ENCODE data around the gene PRRT4. TPM values are rescaled to one million over a fixed set of nuclear protein-coding genes. Genes with fewer than 3 reads are reported as not detected.

PRRT4 gene
- under 1 TPM in 1 of 2 experiments, not detected in 1; 0.16 TPM for total RNA-seq

- peak; percentile 43 for DNase-seq
- Mint-ChIP-seq H3K27ac (no peak within 1 kb of the TSS), H3K27me3 (ENCODE audit: low read depth) (peaks cover 65% of the 10 kb centered on the region), H3K4me3 (peak within 1 kb of the TSS; percentile 71), H3K4me1 (ENCODE audit: low read depth) (peaks cover 16% of the 10 kb centered on the region), H3K9me3 (ENCODE audit: insufficient read depth) (no peaks in the 10 kb centered on the region), H3K36me3 (ENCODE audit: low read depth) (no peaks in the 10 kb centered on the region)
- ChIA-PET CTCF (interaction anchor here (1.0 to 1.9 kb wide), 5 partner anchors 14 to 55 kb away, joined by 3 to 6 read pairs (median 4); no protein-coding TSS in a partner anchor), POLR2A (interaction anchor here (0.6 to 1.2 kb wide), 2 partner anchors 15 to 18 kb away, joined by 3 to 4 read pairs; partner anchors contain the start of gene RBM28)
- peak; percentile 86 for ATAC-seq
Observed at GRCh38 chr7:128361411-128362379, at the start of gene PRRT4. Gene PRRT4, minus strand, starts transcription at chr7:128361690.

GRCh38 chr7:128410451-128410753 lies 48.9 kb upstream of the PRRT4 start:
- DNase-seq (no peak), ATAC-seq (no peak)
- Mint-ChIP-seq H3K9me3 (ENCODE audit: insufficient read depth) (no peaks in the 10 kb centered on the region), H3K36me3 (ENCODE audit: low read depth) (peaks cover 2% of the 10 kb centered on the region), H3K4me1 (ENCODE audit: low read depth) (peaks cover 26% of the 10 kb centered on the region), H3K4me3 (peak overlapping the region; percentile 88), H3K27me3 (ENCODE audit: low read depth) (peaks cover 26% of the 10 kb centered on the region), H3K27ac (peak overlapping the region; percentile 77)
- ChIA-PET POLR2A (no interaction called here), CTCF (interaction anchor here (1.0 to 25.1 kb wide), 4 partner anchors 11 to 50 kb away, joined by 3 to 432 read pairs (median 10); no protein-coding TSS in a partner anchor)

- H3K27ac Mint-ChIP-seq = peak within 1 kb of the TSS; percentile 77
- H3K27me3 Mint-ChIP-seq (ENCODE audit: low read depth) = peaks cover 21% of the 10 kb centered on the region
- ChIA-PET POLR2A (no interaction called here), CTCF (interaction anchor here (1.0 to 25.1 kb wide), 5 partner anchors 10 to 51 kb away, joined by 3 to 432 read pairs (median 16); no protein-coding TSS in a partner anchor)
- DNase-seq (peak; percentile 87), ATAC-seq (peak; percentile 88)
- H3K4me3 Mint-ChIP-seq = peak within 1 kb of the TSS; percentile 88
- H3K9me3 Mint-ChIP-seq (ENCODE audit: insufficient read depth) = no peaks in the 10 kb centered on the region
- peaks cover 2% of the 10 kb centered on the region for H3K36me3 Mint-ChIP-seq (ENCODE audit: low read depth)
- H3K4me1 Mint-ChIP-seq (ENCODE audit: low read depth) = peaks cover 29% of the 10 kb centered on the region
Observed at GRCh38 chr7:128409596-128410450, 48.3 kb upstream of the PRRT4 start, which contains the start of gene IMPDH1. Gene IMPDH1, minus strand, starts transcription at chr7:128409982. Its CDS starts 81 bp downstream, at chr7:128409901.

- DNase-seq (no peak), ATAC-seq (no peak)
- POLR2A ChIA-PET = no interaction called here
- H3K4me3 Mint-ChIP-seq = peak overlapping the region; percentile 85
- peaks cover 4% of the 10 kb centered on the region for H3K36me3 Mint-ChIP-seq (ENCODE audit: low read depth)
- H3K4me1 Mint-ChIP-seq (ENCODE audit: low read depth) = peaks cover 37% of the 10 kb centered on the region
- CTCF ChIA-PET = interaction anchor here (0.9 to 25.1 kb wide), 4 partner anchors 10 to 52 kb away, joined by 3 to 432 read pairs (median 13); no protein-coding TSS in a partner anchor
- H3K27ac Mint-ChIP-seq = peak overlapping the region; percentile 74
- H3K27me3 Mint-ChIP-seq (ENCODE audit: low read depth) = peaks cover 19% of the 10 kb centered on the region
- H3K9me3 Mint-ChIP-seq (ENCODE audit: insufficient read depth) = no peaks in the 10 kb centered on the region
Observed at GRCh38 chr7:128408709-128409595, 47.5 kb upstream of the PRRT4 start.

- no peak overlapping the region for H3K27ac Mint-ChIP-seq
- peaks cover 13% of the 10 kb centered on the region for H3K27me3 Mint-ChIP-seq (ENCODE audit: low read depth)
- H3K36me3 Mint-ChIP-seq (ENCODE audit: low read depth) = peaks cover 8% of the 10 kb centered on the region
- ChIA-PET CTCF (interaction anchor here (0.7 to 25.1 kb wide), 5 partner anchors 9 to 83 kb away, joined by 3 to 432 read pairs (median 9); no protein-coding TSS in a partner anchor), POLR2A (no interaction called here)
- ATAC-seq (no peak), DNase-seq (no peak)
- H3K4me3 Mint-ChIP-seq = peak overlapping the region; percentile 85
- H3K4me1 Mint-ChIP-seq (ENCODE audit: low read depth) = peaks cover 45% of the 10 kb centered on the region
- H3K9me3 Mint-ChIP-seq (ENCODE audit: insufficient read depth) = no peaks in the 10 kb centered on the region
Observed at GRCh38 chr7:128407751-128408708, 46.5 kb upstream of the PRRT4 start.

- H3K27me3 Mint-ChIP-seq (ENCODE audit: low read depth) = peaks cover 11% of the 10 kb centered on the region
- DNase-seq (no peak), ATAC-seq (no peak)
- peaks cover 15% of the 10 kb centered on the region for H3K36me3 Mint-ChIP-seq (ENCODE audit: low read depth)
- CTCF ChIA-PET = interaction anchor here (2.1 to 25.1 kb wide), 3 partner anchors 9 to 21 kb away, joined by 9 to 432 read pairs (median 17); no protein-coding TSS in a partner anchor
- H3K9me3 Mint-ChIP-seq (ENCODE audit: insufficient read depth) = no peaks in the 10 kb centered on the region
- peaks cover 51% of the 10 kb centered on the region for H3K4me1 Mint-ChIP-seq (ENCODE audit: low read depth)
- H3K27ac Mint-ChIP-seq = peak overlapping the region; percentile 43
- POLR2A ChIA-PET = no interaction called here
- no peak overlapping the region for H3K4me3 Mint-ChIP-seq
Observed at GRCh38 chr7:128407233-128407589, 45.7 kb upstream of the PRRT4 start.

GRCh38 chr7:128406314-128407232 lies 45.1 kb upstream of the PRRT4 start:
- H3K4me1 Mint-ChIP-seq (ENCODE audit: low read depth) = peaks cover 51% of the 10 kb centered on the region
- H3K9me3 Mint-ChIP-seq (ENCODE audit: insufficient read depth) = no peaks in the 10 kb centered on the region

GRCh38 chr7:128405471-128406313 lies 44.2 kb upstream of the PRRT4 start:
- Mint-ChIP-seq H3K4me1 (ENCODE audit: low read depth) (peaks cover 51% of the 10 kb centered on the region), H3K9me3 (ENCODE audit: insufficient read depth) (no peaks in the 10 kb centered on the region), H3K27ac (peak overlapping the region; percentile 34), H3K36me3 (ENCODE audit: low read depth) (peaks cover 21% of the 10 kb centered on the region), H3K4me3 (peak overlapping the region; percentile 81), H3K27me3 (ENCODE audit: low read depth) (peaks cover 6% of the 10 kb centered on the region)
- peak; percentile 64 for DNase-seq
- ATAC-seq = peak; percentile 20
- CTCF ChIA-PET = interaction anchor here (0.6 to 25.1 kb wide), 5 partner anchors 9 to 54 kb away, joined by 3 to 432 read pairs (median 3); no protein-coding TSS in a partner anchor
- POLR2A ChIA-PET = no interaction called here

More at GRCh38 chr7:128406314-128407232, 45.1 kb upstream of the PRRT4 start:
- H3K36me3 Mint-ChIP-seq (ENCODE audit: low read depth) = peaks cover 15% of the 10 kb centered on the region
- H3K27me3 Mint-ChIP-seq (ENCODE audit: low read depth) = peaks cover 8% of the 10 kb centered on the region
- ChIA-PET POLR2A (no interaction called here), CTCF (interaction anchor here (2.1 to 25.1 kb wide), 3 partner anchors 8 to 21 kb away, joined by 9 to 432 read pairs (median 17); no protein-coding TSS in a partner anchor)
- ATAC-seq (no peak), DNase-seq (no peak)
- peak overlapping the region; percentile 30 for H3K27ac Mint-ChIP-seq
- H3K4me3 Mint-ChIP-seq = peak overlapping the region; percentile 68
